CD4-positive, alpha-beta T cell treated with Interleukin-12 subunit alpha and Interleukin-12 subunit beta, for 1 hour (primary cell): ENCODE measurements around the gene PRR7.

Experiments
- DNase-seq: peaks from one replicate; pipeline ENCODE4 v3.0.0-alpha.2; 2020

PRR7 gene

GRCh38 chr5:177454397-177455035 is 7.9 kb downstream of the PRR7 start:
- peak; percentile 97 for DNase-seq

- DNase-seq = peak; percentile 93
These were observed 8.5 kb downstream of the PRR7 start for GRCh38 chr5:177455036-177455660.

- peak; percentile 93 for DNase-seq
These were observed 9.3 kb downstream of the PRR7 start for GRCh38 chr5:177455661-177456590.

GRCh38 chr5:177456591-177456964 is 10.0 kb downstream of the PRR7 start:
- no peak for DNase-seq

- peak; percentile 79 for DNase-seq
These were observed 10.6 kb downstream of the PRR7 start for GRCh38 chr5:177456976-177457851.

- no peak for DNase-seq
These were observed 11.5 kb downstream of the PRR7 start for GRCh38 chr5:177457852-177458681.

- no peak for DNase-seq
These were observed 12.3 kb downstream of the PRR7 start for GRCh38 chr5:177458912-177459350.

- DNase-seq = no peak
These were observed 12.7 kb downstream of the PRR7 start for GRCh38 chr5:177459357-177459756.

GRCh38 chr5:177459819-177460628 is 13.4 kb downstream of the PRR7 start:
- no peak for DNase-seq

- no peak for DNase-seq
These were observed 15.5 kb downstream of the PRR7 start for GRCh38 chr5:177462021-177462670.

GRCh38 chr5:177465044-177465443 is 18.4 kb downstream of the PRR7 start:
- no peak for DNase-seq

GRCh38 chr5:177466861-177467260 is 20.2 kb downstream of the PRR7 start:
- no peak for DNase-seq

GRCh38 chr5:177467436-177467835 is 20.8 kb downstream of the PRR7 start:
- DNase-seq = no peak

GRCh38 chr5:177468329-177468684 is 21.7 kb downstream of the PRR7 start:
- no peak for DNase-seq

GRCh38 chr5:177468685-177469628 is 22.3 kb downstream of the PRR7 start:
- no peak for DNase-seq

GRCh38 chr5:177469750-177470525 is 23.3 kb downstream of the PRR7 start:
- DNase-seq = no peak

GRCh38 chr5:177470759-177471536 is 24.3 kb downstream of the PRR7 start:
- no peak for DNase-seq
